Endothelial cell (in vitro differentiated cells): ENCODE results near the gene VSIG10L. TPM values are rescaled to one million over a fixed set of nuclear protein-coding genes. Genes with fewer than 3 reads are reported as not detected.

ENCODE experiments used
- DNase-seq: peaks from one replicate; pipeline ENCODE4 v3.0.0; 2021; ENCODE audit warnings: low spot score
- H3K27ac Mint-ChIP-seq: one replicate; pipeline ENCODE4 v1.8.0; 2021; ENCODE audit warnings: mixed read lengths, inconsistent platforms; ENCODE audit not compliant: unreplicated experiment
- H3K27me3 Mint-ChIP-seq: one replicate; pipeline ENCODE4 v1.8.0; 2021; ENCODE audit warnings: mild to moderate bottlenecking, moderate library complexity, mixed read lengths, inconsistent platforms; ENCODE audit not compliant: unreplicated experiment
- H3K36me3 Mint-ChIP-seq: one replicate; pipeline ENCODE4 v1.8.0; 2021; ENCODE audit warnings: mild to moderate bottlenecking, low read depth, mixed read lengths, inconsistent platforms; ENCODE audit not compliant: unreplicated experiment
- H3K4me1 Mint-ChIP-seq: one replicate; pipeline ENCODE4 v1.8.0; 2021; ENCODE audit warnings: mild to moderate bottlenecking, mixed read lengths, inconsistent platforms; ENCODE audit not compliant: unreplicated experiment
- H3K4me3 Mint-ChIP-seq: one replicate; pipeline ENCODE4 v1.8.0; 2021; ENCODE audit warnings: mild to moderate bottlenecking, mixed read lengths, inconsistent platforms; ENCODE audit not compliant: unreplicated experiment
- H3K9me3 Mint-ChIP-seq: one replicate; pipeline ENCODE4 v1.8.0; 2021; ENCODE audit warnings: mixed read lengths, inconsistent platforms; ENCODE audit not compliant: unreplicated experiment
- total RNA-seq: library from RNA; stranded (reverse); fragmentation: NEBNext Ultra II Directional; extraction: Animal tissue kit (Norgen Biotek cat#: 25700); gene quantifications from one replicate; pipeline ENCODE4 v1.2.1, GENCODE V29; 2021; ENCODE audit not compliant: unreplicated experiment
- TF ChIP-seq, protein P1 (sequence below): fragments of 200-600 bp; sonication (generic); IDR thresholded peaks from one replicate; pipeline ENCODE4 v1.5.0; 2021; ENCODE audit warnings: antibody characterized with exemption; ENCODE audit not compliant: unreplicated experiment

Gene VSIG10L
- total RNA-seq, 1 donor from 2014 or later = 5.9 TPM

DNA sequence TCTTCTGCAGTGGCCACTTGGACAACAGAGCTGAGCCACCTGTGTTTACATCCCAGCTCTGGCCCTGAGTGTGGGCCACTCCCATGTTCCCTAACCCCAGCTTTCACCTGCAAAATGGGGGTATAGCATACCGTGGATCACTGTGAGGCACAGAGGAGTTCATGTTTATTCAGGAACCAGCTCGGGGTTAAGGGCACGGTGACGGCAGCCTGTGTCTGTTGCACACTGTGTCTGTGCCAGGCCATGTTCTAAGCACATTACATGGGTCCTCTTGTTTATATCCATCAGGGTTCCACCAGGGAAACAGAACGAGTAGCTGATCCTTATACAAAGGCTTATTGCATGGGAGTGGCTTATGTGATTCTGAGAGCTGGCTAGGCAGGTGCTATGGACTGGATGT lies 44.5 kb downstream of the VSIG10L start:
- Mint-ChIP-seq H3K27ac (no peak overlapping the region), H3K4me3 (no peak overlapping the region), H3K36me3 (no peaks in the 10 kb centered on the region), H3K9me3 (no peaks in the 10 kb centered on the region), H3K4me1 (peaks cover 22% of the 10 kb centered on the region), H3K27me3 (peaks cover 5% of the 10 kb centered on the region)
- TF ChIP-seq, protein P1, sequence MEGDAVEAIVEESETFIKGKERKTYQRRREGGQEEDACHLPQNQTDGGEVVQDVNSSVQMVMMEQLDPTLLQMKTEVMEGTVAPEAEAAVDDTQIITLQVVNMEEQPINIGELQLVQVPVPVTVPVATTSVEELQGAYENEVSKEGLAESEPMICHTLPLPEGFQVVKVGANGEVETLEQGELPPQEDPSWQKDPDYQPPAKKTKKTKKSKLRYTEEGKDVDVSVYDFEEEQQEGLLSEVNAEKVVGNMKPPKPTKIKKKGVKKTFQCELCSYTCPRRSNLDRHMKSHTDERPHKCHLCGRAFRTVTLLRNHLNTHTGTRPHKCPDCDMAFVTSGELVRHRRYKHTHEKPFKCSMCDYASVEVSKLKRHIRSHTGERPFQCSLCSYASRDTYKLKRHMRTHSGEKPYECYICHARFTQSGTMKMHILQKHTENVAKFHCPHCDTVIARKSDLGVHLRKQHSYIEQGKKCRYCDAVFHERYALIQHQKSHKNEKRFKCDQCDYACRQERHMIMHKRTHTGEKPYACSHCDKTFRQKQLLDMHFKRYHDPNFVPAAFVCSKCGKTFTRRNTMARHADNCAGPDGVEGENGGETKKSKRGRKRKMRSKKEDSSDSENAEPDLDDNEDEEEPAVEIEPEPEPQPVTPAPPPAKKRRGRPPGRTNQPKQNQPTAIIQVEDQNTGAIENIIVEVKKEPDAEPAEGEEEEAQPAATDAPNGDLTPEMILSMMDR = no peak
- no peak for DNase-seq

DNA sequence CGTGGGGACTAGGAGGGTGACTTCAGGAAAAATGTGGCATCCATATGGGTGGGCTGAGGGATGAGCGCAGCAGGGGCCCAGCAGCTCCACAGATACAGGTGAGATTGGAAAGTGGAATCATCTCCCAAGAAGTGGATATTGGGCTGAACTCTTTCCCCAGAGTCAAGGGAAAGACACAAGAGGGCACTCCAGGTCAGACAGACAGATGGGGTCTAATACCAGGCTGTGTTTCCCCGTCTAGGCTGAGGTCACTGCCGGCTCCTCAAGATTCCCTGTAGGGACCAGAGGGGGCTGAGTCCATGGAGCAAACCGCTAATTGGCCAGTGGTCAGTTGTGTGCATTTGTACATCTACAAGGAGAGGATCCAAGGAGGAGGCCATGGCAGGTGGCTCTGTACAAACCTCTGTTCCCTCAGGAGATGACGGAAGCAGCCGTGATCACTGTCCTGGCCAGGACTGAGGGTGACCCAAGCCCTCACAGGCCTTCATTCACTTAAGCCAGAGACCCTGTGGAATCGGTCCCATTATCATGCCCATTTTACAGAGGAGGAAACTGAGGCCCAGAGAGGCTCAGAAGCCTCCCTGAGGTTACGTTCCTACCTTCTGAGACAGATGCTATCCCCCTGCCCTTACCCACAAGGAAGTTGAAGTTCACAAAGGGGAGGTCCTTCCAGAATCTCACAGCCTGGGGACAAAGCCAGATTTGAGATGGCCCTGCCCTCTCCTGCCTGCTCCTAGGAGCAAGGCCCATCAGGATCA lies 45.4 kb downstream of the VSIG10L start:
- peaks cover 28% of the 10 kb centered on the region for H3K4me1 Mint-ChIP-seq
- H3K36me3 Mint-ChIP-seq = no peaks in the 10 kb centered on the region
- no peak overlapping the region for H3K27ac Mint-ChIP-seq
- TF ChIP-seq, protein P1 = no peak
- peaks cover 9% of the 10 kb centered on the region for H3K27me3 Mint-ChIP-seq
- H3K4me3 Mint-ChIP-seq = no peak overlapping the region
- no peaks in the 10 kb centered on the region for H3K9me3 Mint-ChIP-seq
- DNase-seq = no peak

DNA sequence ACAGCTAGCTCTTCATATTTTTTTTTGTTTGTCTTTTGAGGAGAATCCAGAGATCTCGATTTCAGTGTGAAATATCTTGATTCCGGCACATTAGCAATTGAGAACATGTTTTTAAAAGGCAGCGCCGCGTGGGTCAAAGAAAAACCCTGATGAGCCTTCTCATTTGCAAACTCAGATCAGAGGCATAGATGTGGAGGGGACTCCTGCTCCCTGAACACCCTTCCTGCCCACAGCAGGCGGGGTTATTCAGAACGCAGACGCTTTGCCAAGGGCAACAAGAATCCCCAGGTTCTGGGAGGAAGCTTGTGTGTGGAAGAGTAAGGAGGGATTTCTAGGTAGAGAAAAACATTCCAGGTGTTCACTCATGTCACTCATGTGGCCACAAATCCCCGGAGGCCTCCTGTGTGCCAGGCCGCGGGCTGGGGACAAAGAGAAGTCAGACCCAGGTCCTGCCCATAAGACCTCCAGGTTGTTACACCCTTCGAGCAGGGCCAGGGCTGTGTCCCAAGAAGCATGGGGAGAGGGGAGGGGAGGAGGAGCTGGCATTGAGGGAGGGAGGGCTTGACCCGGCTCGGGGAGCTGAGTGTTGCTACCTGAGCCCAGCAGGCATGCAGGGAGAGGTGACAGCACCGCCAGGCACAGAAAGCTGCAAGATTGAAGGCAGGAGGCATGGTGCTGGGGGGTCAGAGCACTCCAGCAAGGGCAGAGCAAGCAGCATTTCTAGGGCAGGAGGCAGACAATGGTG lies 46.4 kb downstream of the VSIG10L start:
- H3K27me3 Mint-ChIP-seq = peaks cover 9% of the 10 kb centered on the region
- H3K4me3 Mint-ChIP-seq = peak overlapping the region; percentile 18
- H3K4me1 Mint-ChIP-seq = peaks cover 28% of the 10 kb centered on the region
- H3K36me3 Mint-ChIP-seq = no peaks in the 10 kb centered on the region
- no peak overlapping the region for H3K27ac Mint-ChIP-seq
- TF ChIP-seq, protein P1 = no peak
- H3K9me3 Mint-ChIP-seq = no peaks in the 10 kb centered on the region
- DNase-seq = no peak

DNA sequence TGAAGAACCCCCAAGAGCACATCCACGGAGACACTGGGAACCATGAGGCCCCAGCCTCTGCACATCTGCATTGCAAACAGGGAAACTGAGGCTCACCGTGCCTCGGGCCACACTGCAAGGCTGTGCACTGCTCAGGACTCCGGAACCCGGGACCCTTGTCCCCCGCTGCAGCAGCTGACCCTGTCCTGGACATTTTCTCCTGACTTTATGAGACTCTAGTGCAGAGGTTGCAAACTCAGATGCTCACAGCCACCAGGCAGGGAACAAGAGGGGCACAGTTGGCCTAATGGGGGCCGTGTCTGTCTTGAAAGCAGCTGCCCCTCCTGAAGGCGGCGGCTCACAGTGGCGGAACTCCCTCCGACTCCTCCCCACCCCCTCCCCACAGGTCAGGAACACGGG lies 47.0 kb downstream of the VSIG10L start:
- TF ChIP-seq, protein P1 = no peak
- H3K4me3 Mint-ChIP-seq = no peak overlapping the region
- peaks cover 28% of the 10 kb centered on the region for H3K4me1 Mint-ChIP-seq
- H3K36me3 Mint-ChIP-seq = no peaks in the 10 kb centered on the region
- no peak overlapping the region for H3K27ac Mint-ChIP-seq
- H3K9me3 Mint-ChIP-seq = no peaks in the 10 kb centered on the region
- peaks cover 9% of the 10 kb centered on the region for H3K27me3 Mint-ChIP-seq
- DNase-seq = no peak
